ENCODE data around the gene CDCP1. TPM values are rescaled to one million over a fixed set of nuclear protein-coding genes. Genes with fewer than 3 reads are reported as not detected.

CDCP1 gene
- total RNA-seq, 1 experiment from 2014 or later, result 0.13 TPM

GRCh38 chr3:45051685-45052084, 94.5 kb downstream of the CDCP1 start:
- no peak overlapping the region for H3K27ac ChIP-seq (ENCODE audit: low read depth, low read length, poor library complexity, severe bottlenecking)
- H3K36me3 ChIP-seq (ENCODE audit: insufficient read depth, low read length, poor library complexity, severe bottlenecking), result no peaks in the 10 kb centered on the region
- DNase-seq (ENCODE audit: low spot score), result no peak
- no TSS peak for BruUV-seq (replicated peaks)
- no peaks in the 10 kb centered on the region for H3K9me3 ChIP-seq (ENCODE audit: low read depth, low read length, poor library complexity, severe bottlenecking)
- no peaks in the 10 kb centered on the region for H3K27me3 ChIP-seq (replicated peaks; ENCODE audit: insufficient read depth, low read depth, low read length, poor library complexity)
- CTCF ChIA-PET, result no interaction called here
- TF ChIP-seq CTCF (conservative IDR thresholded peaks at IDR 0.05; ENCODE audit: low read depth, low read length) (no peak), EZH2 (IDR thresholded peaks at IDR 0.05; ENCODE audit: borderline replicate concordance, low read depth, low read length, poor library complexity, severe bottlenecking) (no peak)
- intact Hi-C loops (cut with micrococcal nuclease; ENCODE audit: unreplicated experiment), result no loop called here
- POLR2A ChIA-PET (ENCODE audit: low non-redundant PET), result no interaction called here
- H3K4me1 ChIP-seq (ENCODE audit: insufficient read depth, low read length, poor library complexity, severe bottlenecking), result peaks cover 6% of the 10 kb centered on the region
- no peak overlapping the region for H3K4me3 ChIP-seq (ENCODE audit: low read depth, low read length, poor library complexity, severe bottlenecking)

GRCh38 chr3:45049807-45050206, 96.4 kb downstream of the CDCP1 start:
- DNase-seq (ENCODE audit: low spot score), result no peak
- no peaks in the 10 kb centered on the region for H3K4me1 ChIP-seq (ENCODE audit: insufficient read depth, low read length, poor library complexity, severe bottlenecking)
- H3K27ac ChIP-seq (ENCODE audit: low read depth, low read length, poor library complexity, severe bottlenecking), result no peak overlapping the region
- intact Hi-C loops (cut with micrococcal nuclease; ENCODE audit: unreplicated experiment), result no loop called here
- H3K36me3 ChIP-seq (ENCODE audit: insufficient read depth, low read length, poor library complexity, severe bottlenecking), result no peaks in the 10 kb centered on the region
- no TSS peak for BruUV-seq (replicated peaks)
- TF ChIP-seq CTCF (conservative IDR thresholded peaks at IDR 0.05; ENCODE audit: low read depth, low read length), result no peak
- no peak for TF ChIP-seq EZH2 (IDR thresholded peaks at IDR 0.05; ENCODE audit: borderline replicate concordance, low read depth, low read length, poor library complexity, severe bottlenecking)
- H3K27me3 ChIP-seq (replicated peaks; ENCODE audit: insufficient read depth, low read depth, low read length, poor library complexity), result no peaks in the 10 kb centered on the region
- no peaks in the 10 kb centered on the region for H3K9me3 ChIP-seq (ENCODE audit: low read depth, low read length, poor library complexity, severe bottlenecking)
- ChIA-PET CTCF (no interaction called here), POLR2A (ENCODE audit: low non-redundant PET) (no interaction called here)
- H3K4me3 ChIP-seq (ENCODE audit: low read depth, low read length, poor library complexity, severe bottlenecking), result no peak overlapping the region

- DNase-seq (ENCODE audit: low spot score), result no peak
- BruUV-seq (replicated peaks), result no TSS peak
- Histone ChIP-seq H3K27ac (ENCODE audit: low read depth, low read length, poor library complexity, severe bottlenecking) (no peak overlapping the region), H3K9me3 (ENCODE audit: low read depth, low read length, poor library complexity, severe bottlenecking) (no peaks in the 10 kb centered on the region), H3K36me3 (ENCODE audit: insufficient read depth, low read length, poor library complexity, severe bottlenecking) (no peaks in the 10 kb centered on the region), H3K4me1 (ENCODE audit: insufficient read depth, low read length, poor library complexity, severe bottlenecking) (no peaks in the 10 kb centered on the region), H3K27me3 (replicated peaks; ENCODE audit: insufficient read depth, low read depth, low read length, poor library complexity) (no peaks in the 10 kb centered on the region), H3K4me3 (ENCODE audit: low read depth, low read length, poor library complexity, severe bottlenecking) (no peak overlapping the region)
- CTCF ChIA-PET, result no interaction called here
- POLR2A ChIA-PET (ENCODE audit: low non-redundant PET), result no interaction called here
- TF ChIP-seq CTCF (conservative IDR thresholded peaks at IDR 0.05; ENCODE audit: low read depth, low read length) (no peak), EZH2 (IDR thresholded peaks at IDR 0.05; ENCODE audit: borderline replicate concordance, low read depth, low read length, poor library complexity, severe bottlenecking) (no peak)
- intact Hi-C loops (cut with micrococcal nuclease; ENCODE audit: unreplicated experiment), result no loop called here
These were observed 97.9 kb downstream of the CDCP1 start for GRCh38 chr3:45048244-45048643.
